GM19043 (cell line): ENCODE results near the gene ASTN2.
"Not testable (repeated sequence)": the region's sequence is repeated elsewhere in the genome, so short reads cannot be mapped to it uniquely, and the experiment has no call there.

Experiments
- ATAC-seq: cut with Tn5 transposase; IDR thresholded peaks from one replicate; pipeline ENCODE4 v1.9.1; 2021; ENCODE audit warnings: low read depth; ENCODE audit not compliant: unreplicated experiment

The ASTN2 gene

GRCh38 chr9:116844621-116845020 lies 570.2 kb downstream of the ASTN2 start:
- ATAC-seq, result no peak

- no peak for ATAC-seq
Measured at GRCh38 chr9:116843863-116844620, 570.8 kb downstream of the ASTN2 start.

- ATAC-seq, result no peak
Measured at GRCh38 chr9:116842658-116843057, 572.2 kb downstream of the ASTN2 start.

- not testable (repeated sequence) for ATAC-seq
Measured at GRCh38 chr9:116838468-116838867, 576.4 kb downstream of the ASTN2 start.

GRCh38 chr9:116837018-116837989 lies 577.6 kb downstream of the ASTN2 start:
- ATAC-seq, result no peak

GRCh38 chr9:116830321-116830720 lies 584.5 kb downstream of the ASTN2 start:
- not testable (repeated sequence) for ATAC-seq

GRCh38 chr9:116821633-116822229 lies 593.1 kb downstream of the ASTN2 start:
- no peak for ATAC-seq

- ATAC-seq, result no peak
Measured at GRCh38 chr9:116819116-116819515, 595.7 kb downstream of the ASTN2 start.

GRCh38 chr9:116817762-116818161 lies 597.1 kb downstream of the ASTN2 start:
- no peak for ATAC-seq

- no peak for ATAC-seq
Measured at GRCh38 chr9:116816484-116816883, 598.4 kb downstream of the ASTN2 start.

GRCh38 chr9:116815835-116816234 lies 599.0 kb downstream of the ASTN2 start:
- ATAC-seq, result no peak

GRCh38 chr9:116813031-116813300 lies 601.9 kb downstream of the ASTN2 start:
- ATAC-seq, result no peak

- no peak for ATAC-seq
Measured at GRCh38 chr9:116812231-116813030, 602.4 kb downstream of the ASTN2 start.

GRCh38 chr9:116809656-116810055 lies 605.2 kb downstream of the ASTN2 start:
- ATAC-seq, result no peak

- ATAC-seq, result no peak
Measured at GRCh38 chr9:116806075-116806474, 608.8 kb downstream of the ASTN2 start.

- no peak for ATAC-seq
Measured at GRCh38 chr9:116800885-116801284, 614.0 kb downstream of the ASTN2 start.

- no peak for ATAC-seq
Measured at GRCh38 chr9:116800074-116800473, 614.8 kb downstream of the ASTN2 start.

GRCh38 chr9:116798521-116798920 lies 616.3 kb downstream of the ASTN2 start:
- no peak for ATAC-seq

GRCh38 chr9:116797276-116797675 lies 617.6 kb downstream of the ASTN2 start:
- ATAC-seq, result no peak

GRCh38 chr9:116796669-116797068 lies 618.2 kb downstream of the ASTN2 start:
- no peak for ATAC-seq

GRCh38 chr9:116795821-116796220 lies 619.0 kb downstream of the ASTN2 start:
- no peak for ATAC-seq
